Measurements from ENCODE around the gene SNX32.
A peak's percentile ranks its signal among the peaks of the same experiment; 100 is the strongest.

SNX32 gene

GRCh38 chr11:65888163-65888814, 54.5 kb downstream of the SNX32 start, which contains the start of gene FIBP (continued):
- TF ChIP-seq ZBTB6 (tag by site-specific recombination; IDR thresholded peaks at IDR 0.05) (no peak), PATZ1 (tag by site-specific recombination; IDR thresholded peaks at IDR 0.05) (peak; percentile 88), ZNF629 (tag by site-specific recombination; IDR thresholded peaks at IDR 0.05) (peak; percentile 95), ZBTB1 (tag by site-specific recombination; IDR thresholded peaks at IDR 0.05) (no peak), SALL2 (tag by site-specific recombination; IDR thresholded peaks at IDR 0.05; ENCODE audit: borderline replicate concordance) (no peak), ELK4 (IDR thresholded peaks at IDR 0.05; ENCODE audit: borderline replicate concordance, low read depth, low read length) (no peak; the same call in 1 of the 2 replicates), CTCF (tag by site-specific recombination; IDR thresholded peaks at IDR 0.05) (peak; percentile 96), ZNF639 (tag by site-specific recombination; IDR thresholded peaks at IDR 0.05) (0 out of 2 replicates have a peak, but pooled peaks have one; percentile 14), KLF8 (tag by site-specific recombination; IDR thresholded peaks at IDR 0.05) (peak; percentile 43), ZNF248 (tag by site-specific recombination; IDR thresholded peaks at IDR 0.05) (no peak), ZFP69B (tag by site-specific recombination; IDR thresholded peaks at IDR 0.05) (peak; percentile 12; the same call in 1 of the 2 replicates), GFI1B (tag by site-specific recombination; IDR thresholded peaks at IDR 0.05) (no peak), ZNF558 (tag by site-specific recombination; IDR thresholded peaks at IDR 0.05) (no peak), BCL11A (tag by site-specific recombination; IDR thresholded peaks at IDR 0.05; ENCODE audit: low read depth) (no peak), ZNF670 (tag by site-specific recombination; IDR thresholded peaks at IDR 0.05; ENCODE audit: low read depth) (no peak), SP2 (tag by site-specific recombination; IDR thresholded peaks at IDR 0.05) (peak; percentile 85), ZBTB44 (tag by site-specific recombination; IDR thresholded peaks at IDR 0.05) (no peak), KLF1 (tag by site-specific recombination; IDR thresholded peaks at IDR 0.05) (0 out of 2 replicates have a peak, but pooled peaks have one; percentile 11), ZNF433 (tag by site-specific recombination; IDR thresholded peaks at IDR 0.05; ENCODE audit: low read depth) (no peak), ZBTB10 (tag by site-specific recombination; IDR thresholded peaks at IDR 0.05) (peak; percentile 14), ZNF155 (tag by site-specific recombination; IDR thresholded peaks at IDR 0.05) (no peak), ZNF292 (tag by site-specific recombination; IDR thresholded peaks at IDR 0.05; ENCODE audit: borderline replicate concordance, low read depth) (no peak), ZNF335 (tag by site-specific recombination; conservative IDR thresholded peaks at IDR 0.05) (peak; percentile 97), ZNF24 (tag by site-specific recombination; IDR thresholded peaks at IDR 0.05) (0 out of 2 replicates have a peak, but pooled peaks have one; percentile 28), ZEB2 (tag by site-specific recombination; IDR thresholded peaks at IDR 0.05) (peak; percentile 84), ZNF513 (tag by site-specific recombination; IDR thresholded peaks at IDR 0.05) (no peak)

Measured in HEK293 (cell line).